SHP77 treated with DMSO at 0.1 percent for 48 hours (cell line): ENCODE results near the gene CRACDL.

Experiments
- DNase-seq: peaks from one replicate; lab custom pipeline; 2025; lab: John Stamatoyannopoulos, UW

Gene CRACDL

DNA sequence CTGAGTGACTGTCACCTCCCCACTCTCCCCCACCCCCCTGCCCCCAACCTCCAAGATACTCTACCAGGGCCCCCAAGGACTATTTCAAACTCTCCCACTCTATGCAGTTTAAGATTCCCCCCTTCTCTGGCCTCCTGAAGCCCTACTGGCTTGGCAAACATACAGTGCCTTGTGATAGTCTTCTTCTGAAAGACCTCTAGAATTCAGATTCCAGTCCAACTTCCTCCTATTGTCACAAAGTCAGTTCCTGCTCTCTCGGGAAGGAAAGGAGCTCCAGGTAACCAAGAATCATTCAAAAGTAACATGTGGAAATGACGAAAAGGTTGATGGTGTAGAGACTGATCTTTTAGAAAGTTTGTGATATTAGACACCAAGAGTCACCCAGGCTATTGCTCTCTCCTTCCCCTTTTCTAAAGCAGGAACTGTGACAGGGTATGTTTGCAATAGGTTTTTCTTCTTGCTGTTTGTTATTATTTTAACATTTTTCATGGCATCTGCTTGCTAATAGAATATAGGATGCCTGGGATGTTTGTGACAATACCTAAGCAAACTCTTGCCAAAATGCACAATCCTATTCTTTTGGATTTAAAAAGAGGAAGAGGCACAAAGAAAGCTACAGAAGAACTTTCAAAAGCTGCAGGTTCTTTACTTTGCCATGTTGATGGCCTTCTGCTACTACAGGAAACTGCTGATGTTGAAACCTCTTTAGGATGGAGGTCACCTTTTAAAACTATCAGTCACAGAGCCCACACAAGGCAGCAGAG, 111.6 kb downstream of the CRACDL start:
- DNase-seq, result no peak

DNA sequence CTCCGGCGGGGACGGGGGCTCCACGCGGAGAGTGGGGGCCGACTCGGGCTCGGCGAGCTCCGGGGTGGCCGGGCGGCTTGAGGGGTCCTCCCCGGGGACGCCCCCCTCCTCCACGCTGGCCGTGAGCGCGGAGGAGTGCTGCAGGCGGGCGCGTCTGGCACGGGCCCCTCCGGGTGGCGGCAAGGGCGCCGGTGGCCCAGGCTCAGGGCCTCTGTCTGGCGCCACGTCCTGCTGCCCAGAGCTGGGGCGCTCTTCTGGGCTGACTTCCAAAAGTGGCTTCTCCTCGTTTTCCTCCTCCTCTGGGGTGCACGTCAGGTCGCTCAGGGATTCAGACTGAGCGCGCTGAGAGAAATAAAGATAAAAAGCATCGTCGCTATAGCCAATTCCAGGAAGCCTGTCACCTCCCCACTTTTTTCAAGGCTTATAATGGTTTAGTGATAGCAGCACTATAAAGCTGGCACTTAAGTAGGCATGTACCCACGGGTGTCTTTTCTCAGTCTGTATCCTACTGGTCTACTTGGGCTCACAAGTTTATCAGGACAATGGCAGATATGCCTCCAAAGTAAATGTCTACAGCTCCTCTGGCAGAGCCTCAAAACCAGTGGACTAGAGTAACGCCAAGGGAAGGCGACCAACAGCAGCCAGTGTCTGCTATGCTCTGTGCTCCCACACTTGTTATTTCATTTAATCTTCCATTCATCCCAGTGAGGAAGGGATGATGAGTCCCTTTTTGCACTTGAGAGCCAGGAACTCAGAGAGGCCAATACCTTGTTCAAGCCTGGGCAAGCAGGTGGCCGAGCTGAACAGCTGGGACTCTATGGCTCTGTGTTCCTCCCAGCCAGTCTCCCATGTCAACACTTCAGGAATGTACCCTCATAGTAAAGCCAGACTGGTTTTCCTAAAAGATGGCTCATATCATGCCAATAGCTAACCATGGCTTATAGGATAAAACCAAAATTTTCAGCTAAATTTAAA, 112.5 kb downstream of the CRACDL start:
- no peak for DNase-seq

DNA sequence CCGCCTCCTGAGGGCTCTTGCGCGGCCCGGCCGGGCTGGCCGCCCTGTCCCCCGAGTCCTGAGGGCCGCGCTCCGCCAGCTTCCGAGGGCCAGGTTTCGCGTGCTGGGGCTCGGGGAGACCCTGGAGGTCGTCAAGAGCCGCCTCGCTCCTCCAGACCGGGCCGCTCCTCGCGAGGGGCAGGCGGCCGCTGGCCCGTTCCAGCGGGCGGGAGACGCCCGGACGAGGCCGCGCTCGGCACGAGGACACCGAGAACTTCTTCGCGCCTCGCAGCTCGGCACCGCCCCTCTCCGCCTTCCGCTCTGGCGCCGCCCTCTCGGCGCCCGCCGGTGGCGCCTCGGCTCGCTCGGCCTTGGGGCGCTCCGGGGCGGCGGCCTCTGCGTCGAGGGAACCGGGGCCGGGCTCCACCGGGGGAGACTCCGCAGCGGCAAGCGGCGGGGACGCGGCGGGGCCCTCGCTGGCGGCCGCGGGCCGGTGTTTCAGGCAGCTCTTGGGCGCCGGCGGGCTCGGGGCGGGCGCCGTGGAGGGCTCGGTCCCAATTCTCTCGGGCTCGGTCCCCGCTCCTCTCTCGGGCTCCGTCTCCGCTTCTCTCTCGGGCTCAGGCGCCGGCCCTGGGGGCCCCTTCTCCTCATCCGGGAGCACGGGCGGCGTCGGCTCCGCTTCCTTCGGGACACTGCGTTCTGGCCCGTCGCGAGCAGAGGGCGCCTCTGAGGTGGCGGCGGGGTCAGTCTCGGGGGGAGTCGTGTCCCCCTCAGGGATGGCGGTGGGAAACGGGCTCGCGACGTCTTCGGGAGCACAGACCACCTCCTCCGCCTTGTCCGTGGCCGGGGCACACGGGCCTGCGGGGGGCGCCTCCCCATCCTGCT, 113.5 kb downstream of the CRACDL start:
- DNase-seq, result no peak

DNA sequence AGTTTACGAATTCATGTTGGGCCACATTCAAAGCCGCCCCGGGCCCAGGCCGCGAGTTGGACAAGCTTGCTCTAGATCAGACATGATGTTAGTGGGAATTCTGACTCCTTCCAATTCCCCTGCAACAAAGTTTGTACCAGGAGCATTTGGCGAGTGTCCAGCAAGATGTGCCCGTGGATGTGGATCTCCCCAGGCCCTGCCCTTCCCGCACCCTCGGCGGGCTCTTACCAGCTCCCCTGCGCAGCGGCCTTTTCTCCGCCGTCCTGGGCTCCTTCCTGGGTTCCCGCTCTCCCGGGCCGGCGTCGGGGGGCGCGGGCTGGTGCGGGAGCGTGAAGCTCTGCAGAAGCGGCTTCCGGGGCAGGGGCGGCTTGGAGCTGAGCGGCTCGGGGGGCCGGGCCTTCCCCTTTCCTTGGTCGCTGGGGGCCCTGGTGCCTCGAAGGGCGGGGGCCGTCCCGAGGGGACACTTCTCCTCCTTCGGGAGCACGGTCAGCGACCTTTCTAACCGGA, 114.3 kb downstream of the CRACDL start:
- DNase-seq, result no peak

DNA sequence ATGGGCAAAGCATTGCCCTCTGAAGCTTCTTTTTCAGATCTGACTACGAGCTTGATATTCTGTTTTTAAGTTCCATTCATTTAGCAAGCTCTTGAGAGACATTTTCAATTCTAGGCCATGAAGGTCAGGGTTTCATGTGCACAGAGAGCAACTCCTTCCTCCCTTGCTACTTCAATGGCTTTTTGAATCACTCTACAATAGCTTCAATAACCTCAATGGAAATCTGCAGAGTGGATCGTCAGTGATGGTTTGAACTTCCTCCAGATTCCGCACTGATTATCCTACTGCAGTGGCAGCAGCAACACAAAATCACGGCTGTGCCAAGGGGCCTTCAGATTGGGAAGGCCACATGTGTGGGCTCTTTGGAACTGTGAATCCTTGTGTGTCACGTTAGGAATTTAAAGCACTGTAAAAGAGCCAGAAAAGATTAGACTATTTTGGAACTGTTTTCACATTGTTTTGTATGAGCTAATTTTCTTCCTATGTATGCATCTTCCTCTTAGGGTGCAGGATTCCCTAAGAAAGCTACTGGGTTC, 116.7 kb downstream of the CRACDL start:
- no peak for DNase-seq

DNA sequence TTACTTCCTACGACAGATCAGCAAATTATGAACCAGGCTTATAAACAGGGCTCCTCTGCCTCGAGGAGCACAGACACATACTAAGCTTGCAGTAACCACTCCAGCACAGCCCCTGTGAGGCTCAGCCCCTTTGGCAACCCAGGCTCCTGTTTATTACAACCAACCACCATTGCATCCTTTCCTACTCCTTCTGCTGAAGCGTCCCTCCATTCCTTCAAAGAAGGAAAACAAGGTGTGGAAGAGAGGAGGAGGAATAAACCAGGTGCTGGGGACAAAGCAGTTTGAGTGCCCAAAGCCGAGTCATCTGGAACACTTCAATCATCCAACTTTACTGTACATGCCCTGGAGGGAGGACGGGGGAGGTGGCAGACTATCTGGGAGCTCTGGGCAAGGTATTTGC, 117.9 kb downstream of the CRACDL start:
- DNase-seq, result no peak

DNA sequence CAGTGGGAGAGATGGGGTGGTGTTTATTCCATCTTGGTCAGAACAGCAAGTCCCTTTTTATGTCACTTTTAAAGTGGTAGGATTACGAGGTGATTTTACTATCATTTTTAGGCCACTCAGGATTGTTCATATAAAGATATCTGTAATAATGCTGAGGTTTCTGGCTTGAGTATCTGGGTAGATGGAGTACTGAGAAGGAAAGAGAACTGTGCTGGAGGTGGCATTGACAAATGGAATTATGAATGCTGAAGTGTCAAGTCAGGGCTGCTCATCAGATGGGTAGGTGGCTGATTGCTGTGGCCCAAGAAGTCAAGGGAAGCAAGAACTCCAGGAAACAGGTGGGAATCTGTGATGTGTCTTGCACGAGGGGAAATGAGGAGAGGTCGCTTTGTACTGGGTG, 119.7 kb downstream of the CRACDL start:
- no peak for DNase-seq

DNA sequence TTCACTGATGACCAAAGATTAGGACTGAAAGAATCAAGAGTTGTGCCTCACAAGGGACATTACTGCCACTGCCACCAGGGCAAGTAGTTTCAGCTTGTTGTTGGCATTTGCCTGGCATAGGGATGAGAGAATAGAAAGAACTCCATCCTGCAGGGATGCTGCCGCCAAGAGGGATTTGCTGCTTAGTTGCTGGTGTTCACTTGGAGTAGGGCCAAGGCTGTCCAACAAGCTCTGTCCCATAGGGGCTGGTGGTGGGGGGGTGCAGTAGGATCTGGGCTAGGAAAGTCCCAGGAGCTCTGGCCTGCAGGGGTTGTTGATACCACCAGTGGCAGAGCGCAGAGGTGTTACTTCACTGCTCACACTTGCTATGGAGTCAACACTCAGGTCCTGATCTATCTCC, 120.2 kb downstream of the CRACDL start:
- no peak for DNase-seq

DNA sequence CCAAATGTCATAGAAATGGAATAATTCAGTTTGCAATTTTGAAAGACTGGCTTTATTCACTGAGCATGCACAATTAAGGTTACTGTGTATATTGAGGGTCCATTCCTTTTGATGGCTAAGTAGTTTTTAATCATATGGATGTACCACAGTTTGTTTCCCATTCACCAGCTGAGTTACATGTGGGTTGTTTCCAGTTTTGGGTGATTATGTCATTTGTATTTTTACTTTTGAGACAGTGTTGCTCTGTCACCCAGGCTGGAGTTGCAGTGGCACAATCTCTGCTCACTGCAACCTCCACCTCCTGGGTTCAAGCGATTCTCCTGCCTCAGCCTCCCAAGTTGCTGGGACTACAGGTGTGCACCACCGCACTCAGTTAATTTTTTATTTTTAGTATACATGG, 124.3 kb downstream of the CRACDL start:
- DNase-seq, result no peak

DNA sequence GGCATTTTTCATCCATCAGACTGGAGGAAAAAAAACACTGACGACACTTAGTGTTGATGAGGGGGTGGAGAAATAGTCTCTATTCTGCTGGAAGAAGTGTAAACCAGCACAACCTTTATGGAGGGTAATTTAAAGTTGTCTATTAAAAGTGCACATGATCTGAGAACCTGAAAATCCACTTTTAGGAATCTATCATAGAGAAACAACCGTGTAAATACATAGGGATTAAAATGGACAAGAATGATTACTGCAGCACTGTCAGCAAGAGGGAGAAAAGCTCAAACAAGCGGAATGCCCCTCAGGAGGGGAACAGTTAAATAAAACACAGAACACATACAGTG, 125.5 kb downstream of the CRACDL start:
- no peak for DNase-seq

DNA sequence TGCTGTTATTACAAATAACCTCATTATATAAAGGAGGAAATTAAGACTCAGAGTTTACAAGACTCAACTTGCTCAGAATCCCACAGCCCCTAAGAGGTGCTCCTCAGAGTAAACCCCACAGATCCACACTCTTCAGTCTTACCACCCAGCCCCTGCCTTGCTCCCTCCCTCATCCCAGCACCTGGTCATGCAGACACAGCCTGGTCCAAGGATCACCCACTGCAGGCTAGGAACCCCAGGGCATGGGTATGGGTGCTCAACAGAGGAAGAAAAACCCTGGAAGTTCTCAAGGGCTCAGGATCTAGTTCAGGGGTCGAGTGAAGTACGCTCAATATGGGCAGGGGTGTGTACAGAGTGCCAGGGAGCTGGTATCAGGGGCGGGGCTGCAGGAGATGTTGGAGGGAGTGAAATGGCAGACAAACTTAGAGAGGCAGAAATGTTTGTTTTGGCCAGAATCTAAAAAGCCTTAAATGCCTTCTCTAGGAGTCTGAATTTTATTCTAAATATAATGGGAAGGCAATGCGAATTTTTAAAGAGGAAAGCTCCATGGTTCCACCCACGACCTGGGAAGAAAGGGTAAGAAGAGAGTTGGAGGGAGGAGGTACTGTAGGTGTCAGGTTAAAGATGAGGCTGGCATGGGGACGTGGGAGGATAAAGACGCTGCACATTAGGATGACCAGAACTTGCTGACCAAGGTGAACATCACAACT, 126.0 kb downstream of the CRACDL start:
- DNase-seq, result no peak

DNA sequence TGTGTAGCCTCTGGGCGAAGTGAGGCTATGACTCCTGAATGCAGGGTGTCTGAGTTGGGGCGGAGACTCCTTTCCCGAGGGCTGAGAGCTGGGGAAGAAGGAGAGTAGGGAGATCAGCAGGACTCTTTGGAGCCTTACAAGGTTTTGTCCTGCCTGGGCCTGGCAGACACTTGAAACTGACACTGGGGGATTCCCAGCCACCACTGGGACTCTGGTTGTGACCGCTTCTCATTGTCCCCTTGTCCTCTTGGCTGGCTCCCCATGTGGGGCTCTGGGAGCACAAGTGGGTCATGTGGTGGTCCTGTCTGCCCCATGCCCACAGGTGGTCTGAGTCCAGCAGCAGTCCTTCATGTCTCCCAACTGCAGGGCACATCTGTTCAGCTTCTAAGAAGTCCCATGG, 126.9 kb downstream of the CRACDL start:
- DNase-seq, result no peak

DNA sequence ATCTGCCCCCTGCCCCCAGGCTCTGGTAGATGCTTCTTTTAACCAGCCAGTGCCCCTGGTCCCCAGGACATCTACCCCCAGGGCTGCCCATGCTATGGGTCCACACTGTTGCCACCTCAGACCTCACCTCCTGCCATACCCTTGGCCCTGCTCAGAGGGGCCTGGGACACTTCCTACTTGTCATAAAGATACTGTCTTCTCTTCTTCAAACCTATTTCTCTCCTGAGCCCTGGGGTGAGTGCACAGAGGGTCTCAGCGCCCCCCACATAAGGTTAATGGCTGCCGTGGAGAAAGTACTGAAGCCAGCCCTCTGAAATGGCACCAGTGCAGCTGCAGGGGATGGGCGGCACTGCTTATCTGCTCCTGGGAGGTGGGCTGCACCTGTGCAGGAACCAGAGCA, 127.5 kb downstream of the CRACDL start:
- no peak for DNase-seq

DNA sequence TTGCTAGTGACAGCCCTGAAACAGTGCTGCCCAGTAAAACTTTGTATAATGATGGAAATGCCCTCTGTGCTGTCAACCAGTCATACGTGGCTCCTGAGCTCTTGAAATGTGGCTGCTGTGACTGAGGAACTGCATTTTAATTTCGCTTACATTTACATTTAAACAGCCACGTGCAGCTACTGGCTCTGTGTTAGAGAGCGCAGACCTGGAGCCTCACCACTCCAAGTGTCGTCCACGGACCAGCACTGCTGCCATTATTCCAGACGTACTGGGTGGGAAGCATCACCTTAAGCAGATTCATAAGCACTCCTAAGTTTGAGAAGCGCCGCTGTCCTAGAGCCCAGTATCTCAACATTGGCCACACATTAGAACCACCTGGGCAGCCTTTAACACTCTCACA, 128.1 kb downstream of the CRACDL start:
- no peak for DNase-seq

DNA sequence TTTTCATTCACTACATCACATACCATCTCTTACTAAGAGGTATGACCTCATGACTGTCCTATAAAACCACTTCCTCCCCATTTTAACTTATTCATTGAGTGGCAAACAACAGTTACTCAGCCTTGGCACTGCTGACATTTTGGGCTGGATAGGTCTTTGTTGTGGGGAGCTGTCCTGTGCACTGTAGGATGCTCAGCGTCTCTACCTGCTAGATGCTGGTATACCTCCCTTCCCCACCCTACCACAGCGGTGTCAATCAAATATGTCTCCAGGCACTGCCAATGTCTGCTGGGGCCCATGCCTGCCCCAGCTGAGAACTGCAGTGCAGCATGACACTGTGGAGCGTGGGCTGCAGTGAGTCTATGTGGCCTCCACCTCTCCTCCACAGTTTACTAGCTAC, 128.8 kb downstream of the CRACDL start:
- no peak for DNase-seq

DNA sequence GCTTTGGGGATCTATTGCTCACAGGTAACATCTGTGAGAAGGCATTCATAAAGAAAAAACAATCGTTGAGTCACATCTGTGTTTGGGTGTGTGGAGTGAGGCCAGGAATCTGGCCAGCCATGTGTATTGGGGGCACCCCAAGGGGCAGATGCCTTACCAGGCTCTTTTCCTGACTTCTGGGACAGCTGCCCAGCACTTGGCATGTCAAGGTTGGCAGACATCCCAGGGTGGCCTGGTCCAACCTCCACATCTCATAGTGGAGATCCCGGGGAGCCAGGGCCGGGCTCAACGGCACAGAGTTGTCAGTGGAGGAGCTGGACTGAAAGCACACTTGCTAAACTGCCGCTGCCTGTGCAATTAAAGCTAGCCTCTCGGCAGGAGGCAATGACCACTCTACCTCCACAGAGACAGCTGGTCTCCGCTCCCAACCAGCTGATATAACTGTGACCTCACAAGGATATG, 129.8 kb downstream of the CRACDL start:
- DNase-seq, result peak; percentile 62

DNA sequence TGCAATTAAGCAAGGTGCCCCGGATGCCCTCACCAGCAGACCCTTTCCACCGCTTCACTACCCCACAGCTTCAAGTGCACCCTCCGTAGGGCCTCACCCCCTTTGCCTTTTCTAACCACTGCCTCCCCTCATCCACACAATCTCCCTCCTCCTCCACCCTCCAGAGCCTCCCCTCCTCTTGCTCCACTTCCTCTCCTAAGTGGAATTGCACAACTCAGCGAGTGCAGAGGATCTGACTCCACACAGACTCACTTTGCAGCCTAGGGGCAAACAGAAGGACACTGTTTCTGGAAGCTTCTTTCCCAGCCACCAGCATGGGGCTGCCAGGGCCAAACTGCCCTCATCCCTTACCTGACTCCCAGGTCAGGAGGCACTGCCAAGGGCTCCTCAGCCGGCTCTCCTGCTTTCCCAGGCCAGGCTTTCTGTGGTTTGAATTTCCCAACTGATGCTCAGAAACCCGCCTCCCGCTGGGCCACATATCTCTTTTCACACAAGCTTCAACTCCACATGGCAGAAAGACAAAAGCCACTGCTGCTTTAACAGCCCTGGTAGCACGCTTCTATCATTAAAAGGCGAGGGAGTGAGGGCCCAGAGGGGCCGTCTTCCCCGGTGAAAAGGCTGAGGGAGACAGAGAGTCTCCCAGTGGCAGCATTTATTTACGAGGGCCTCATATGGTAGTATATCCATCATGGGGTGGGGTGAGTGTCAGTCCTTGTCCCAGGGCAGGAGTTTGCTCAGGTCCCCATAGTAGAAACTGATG, 130.4 kb downstream of the CRACDL start:
- no peak for DNase-seq

DNA sequence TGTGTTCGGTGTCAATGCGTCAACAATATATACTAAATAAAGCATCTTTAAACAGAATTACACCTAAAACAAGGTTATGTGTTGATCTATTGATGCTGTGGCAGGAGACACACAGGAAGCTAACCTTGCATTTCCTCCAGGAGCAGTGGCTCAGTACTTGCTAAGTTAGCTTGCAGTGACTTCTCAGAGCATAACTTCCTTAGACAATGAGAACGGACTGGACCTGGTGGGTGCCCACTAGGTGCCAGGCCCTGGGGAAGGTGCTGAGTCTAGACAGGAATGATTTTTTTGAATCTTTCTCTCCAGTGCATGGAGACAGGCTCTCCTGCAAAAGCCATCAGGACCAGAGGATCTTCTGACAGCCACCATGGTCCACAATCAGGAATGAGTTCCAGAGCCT, 131.3 kb downstream of the CRACDL start:
- no peak for DNase-seq

DNA sequence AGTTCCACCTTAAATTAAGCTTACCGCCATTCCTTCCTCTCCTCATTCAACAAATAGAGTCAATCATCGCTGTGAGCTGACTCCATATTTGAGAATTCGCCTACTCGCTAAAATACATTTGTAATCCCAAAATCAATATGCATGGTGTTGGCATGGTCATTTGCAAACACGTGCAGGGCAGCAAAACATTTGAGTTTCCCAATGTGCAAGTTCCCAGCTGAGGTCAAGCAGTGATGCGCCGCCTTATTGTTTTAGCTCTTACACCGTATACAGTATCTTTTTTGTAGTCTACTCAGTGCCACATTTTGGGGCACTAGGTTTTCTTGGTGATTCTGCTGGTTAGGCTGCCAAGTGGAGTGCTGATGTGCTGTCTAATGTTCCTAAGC, 131.8 kb downstream of the CRACDL start:
- DNase-seq, result no peak
